Endothelial cell (in vitro differentiated cells): Measurements from ENCODE around the gene RFLNA. TPM values are rescaled to one million over a fixed set of nuclear protein-coding genes. Genes with fewer than 3 reads are reported as not detected.

Source experiments
- DNase-seq: peaks from one replicate; pipeline ENCODE4 v3.0.0; 2021; ENCODE audit warnings: low spot score
- H3K27ac Mint-ChIP-seq: one replicate; pipeline ENCODE4 v1.8.0; 2021; ENCODE audit warnings: mixed read lengths, inconsistent platforms; ENCODE audit not compliant: unreplicated experiment
- H3K27me3 Mint-ChIP-seq: one replicate; pipeline ENCODE4 v1.8.0; 2021; ENCODE audit warnings: mild to moderate bottlenecking, moderate library complexity, mixed read lengths, inconsistent platforms; ENCODE audit not compliant: unreplicated experiment
- H3K36me3 Mint-ChIP-seq: one replicate; pipeline ENCODE4 v1.8.0; 2021; ENCODE audit warnings: mild to moderate bottlenecking, low read depth, mixed read lengths, inconsistent platforms; ENCODE audit not compliant: unreplicated experiment
- H3K4me1 Mint-ChIP-seq: one replicate; pipeline ENCODE4 v1.8.0; 2021; ENCODE audit warnings: mild to moderate bottlenecking, mixed read lengths, inconsistent platforms; ENCODE audit not compliant: unreplicated experiment
- H3K4me3 Mint-ChIP-seq: one replicate; pipeline ENCODE4 v1.8.0; 2021; ENCODE audit warnings: mild to moderate bottlenecking, mixed read lengths, inconsistent platforms; ENCODE audit not compliant: unreplicated experiment
- H3K9me3 Mint-ChIP-seq: one replicate; pipeline ENCODE4 v1.8.0; 2021; ENCODE audit warnings: mixed read lengths, inconsistent platforms; ENCODE audit not compliant: unreplicated experiment
- CTCF ChIP-seq: fragments of 200-600 bp; sonication (generic); IDR thresholded peaks from one replicate; pipeline ENCODE4 v1.5.0; 2021; ENCODE audit warnings: antibody characterized with exemption; ENCODE audit not compliant: unreplicated experiment
- total RNA-seq: library from RNA; stranded (reverse); fragmentation: NEBNext Ultra II Directional; extraction: Animal tissue kit (Norgen Biotek cat#: 25700); gene quantifications from one replicate; pipeline ENCODE4 v1.2.1, GENCODE V29; 2021; ENCODE audit not compliant: unreplicated experiment

Gene RFLNA
- total RNA-seq, 1 donor from 2014 or later = 13.3 TPM

GRCh38 chr12:124332058-124332672, 37.3 kb downstream of the RFLNA start:
- peak; percentile 23 for DNase-seq
- no peak overlapping the region for H3K4me3 Mint-ChIP-seq
- H3K27ac Mint-ChIP-seq = no peak overlapping the region
- TF ChIP-seq CTCF = peak; percentile 38
- peaks cover 12% of the 10 kb centered on the region for H3K27me3 Mint-ChIP-seq
- peaks cover 6% of the 10 kb centered on the region for H3K36me3 Mint-ChIP-seq
- H3K4me1 Mint-ChIP-seq = no peaks in the 10 kb centered on the region
- H3K9me3 Mint-ChIP-seq = no peaks in the 10 kb centered on the region

DNA sequence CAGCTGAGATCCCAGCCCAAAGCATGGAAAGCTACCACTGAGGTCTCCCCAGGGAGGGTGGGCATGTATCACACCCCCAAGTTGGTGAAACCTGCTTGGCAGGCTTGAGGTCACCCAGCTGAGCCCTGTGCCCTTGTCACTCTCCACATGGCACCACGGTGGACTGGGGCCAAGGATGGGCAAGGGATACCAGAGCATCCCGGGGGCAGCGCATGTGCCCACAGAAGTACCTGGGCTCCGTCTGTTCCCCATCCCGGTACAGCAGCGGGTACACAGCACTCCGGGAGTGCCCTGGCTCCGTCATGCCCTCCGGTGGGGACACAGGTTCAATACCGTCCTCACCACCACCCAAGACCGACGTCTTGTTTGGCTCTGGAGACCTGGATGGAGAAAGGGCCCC, 38.0 kb downstream of the RFLNA start:
- DNase-seq = no peak
- Mint-ChIP-seq H3K27me3 (peaks cover 13% of the 10 kb centered on the region), H3K4me1 (no peaks in the 10 kb centered on the region), H3K36me3 (peaks cover 8% of the 10 kb centered on the region), H3K9me3 (no peaks in the 10 kb centered on the region), H3K27ac (no peak overlapping the region), H3K4me3 (no peak overlapping the region)
- TF ChIP-seq CTCF = no peak

- peaks cover 11% of the 10 kb centered on the region for H3K36me3 Mint-ChIP-seq
- peaks cover 12% of the 10 kb centered on the region for H3K27me3 Mint-ChIP-seq
- no peak for DNase-seq
- no peaks in the 10 kb centered on the region for H3K9me3 Mint-ChIP-seq
- no peak overlapping the region for H3K27ac Mint-ChIP-seq
- no peak for TF ChIP-seq CTCF
- H3K4me3 Mint-ChIP-seq = no peak overlapping the region
- no peaks in the 10 kb centered on the region for H3K4me1 Mint-ChIP-seq
These were observed 38.8 kb downstream of the RFLNA start for GRCh38 chr12:124333724-124334123.

GRCh38 chr12:124334266-124334665, 39.4 kb downstream of the RFLNA start:
- no peak for DNase-seq
- TF ChIP-seq CTCF = no peak

DNA sequence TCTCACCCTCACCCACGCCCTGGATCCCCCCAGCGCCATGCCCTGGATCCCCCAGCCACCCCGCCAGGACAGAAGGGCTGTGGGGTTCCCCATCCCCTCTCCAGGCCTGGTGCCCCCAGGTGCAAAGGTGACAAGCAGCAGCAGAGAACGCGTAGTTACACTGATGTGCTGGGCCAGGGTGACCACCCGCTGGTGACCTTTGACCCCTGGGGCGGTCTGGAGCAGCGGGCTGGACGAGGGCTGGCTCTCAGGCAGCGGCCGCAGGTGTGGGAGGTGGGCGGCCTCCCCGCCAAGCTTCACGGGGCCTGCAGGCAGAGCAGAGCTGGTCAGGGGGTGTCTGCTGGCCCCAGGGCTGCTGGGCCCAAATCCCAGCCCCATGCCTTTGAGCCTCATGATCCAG, 40.1 kb downstream of the RFLNA start:
- Mint-ChIP-seq H3K9me3 (no peaks in the 10 kb centered on the region), H3K4me3 (no peak overlapping the region), H3K4me1 (no peaks in the 10 kb centered on the region), H3K36me3 (peaks cover 11% of the 10 kb centered on the region), H3K27ac (no peak overlapping the region), H3K27me3 (peaks cover 7% of the 10 kb centered on the region)
- TF ChIP-seq CTCF = no peak
- DNase-seq = no peak

More at GRCh38 chr12:124334266-124334665, 39.4 kb downstream of the RFLNA start:
- Mint-ChIP-seq H3K4me3 (no peak overlapping the region), H3K4me1 (no peaks in the 10 kb centered on the region), H3K27ac (no peak overlapping the region), H3K9me3 (no peaks in the 10 kb centered on the region), H3K27me3 (peaks cover 9% of the 10 kb centered on the region), H3K36me3 (peaks cover 11% of the 10 kb centered on the region)
